ENCODE results near the gene BMF.
"Not testable (repeated sequence)": the region's sequence is repeated elsewhere in the genome, so short reads cannot be mapped to it uniquely, and the experiment has no call there.

The BMF gene

GRCh38 chr15:40108855-40109735, at the start of gene BMF:
Gene BMF, minus strand, starts transcription at chr15:40108879. Its CDS starts 2,793 bp downstream, at chr15:40106086.
- Histone ChIP-seq H3K9me3 (ENCODE audit: control insufficient read depth in 5 of 5, low read length in 5 of 5) (no peaks in the 10 kb centered on the region), H3K9ac (ENCODE audit: low read length in 5 of 5) (peak within 1 kb of the TSS; percentile 26 to 79 (median 60)), H3K4me1 (ENCODE audit: control insufficient read depth in 5 of 5, insufficient read depth in 5 of 5, low read length in 5 of 5) (peaks cover 20 to 54% (median 51%) of the 10 kb centered on the region in 5 donors), H3K36me3 (ENCODE audit: control insufficient read depth in 5 of 5, insufficient read depth in 5 of 5, low read length in 5 of 5) (no peaks in the 10 kb centered on the region), H3K27ac (ENCODE audit: low read depth, low read length) (no peak within 1 kb of the TSS), H3K27me3 (ENCODE audit: control insufficient read depth in 5 of 5, insufficient read depth in 4 of 5, low read length in 5 of 5) (peaks cover 0 to 6% (median 4%) of the 10 kb centered on the region in 5 donors), H3K4me3 (ENCODE audit: low read depth in 1 of 5, low read length in 5 of 5) (peak within 1 kb of the TSS; percentile 76 to 87 (median 81))

DNA sequence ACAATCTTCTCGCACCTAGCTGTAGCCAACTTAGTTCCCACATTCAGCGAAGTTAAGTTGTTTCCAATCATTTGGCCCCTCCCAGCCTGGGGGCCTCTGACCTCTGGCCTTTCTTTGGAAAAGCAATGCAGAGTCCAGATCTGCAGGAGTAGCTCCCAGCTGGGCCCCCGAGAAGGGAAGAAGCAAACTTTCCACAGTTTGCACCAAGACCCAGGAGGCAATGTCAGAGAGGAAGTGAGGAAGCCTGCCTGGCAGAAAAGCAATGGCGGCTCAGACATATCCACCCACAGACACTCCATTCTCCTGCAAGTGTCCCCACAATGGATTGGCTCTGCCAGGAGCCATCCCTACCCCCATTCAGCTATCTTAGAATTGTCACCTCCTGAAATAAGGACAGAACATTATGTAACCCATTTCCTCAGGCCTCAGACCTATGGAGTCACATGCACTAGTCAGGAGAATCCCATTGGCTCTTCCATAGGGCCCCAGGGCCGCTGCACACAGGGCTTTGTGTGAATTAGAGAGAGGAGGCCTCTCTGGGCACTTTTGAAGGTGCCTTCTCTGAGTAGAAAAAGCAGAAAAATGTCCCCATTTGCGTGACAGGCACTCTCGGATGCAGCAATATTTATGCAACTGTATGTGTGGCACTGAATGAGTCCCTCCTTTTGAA, 49.2 kb upstream of the BMF start:
- Histone ChIP-seq H3K4me1 (ENCODE audit: control insufficient read depth in 5 of 5, insufficient read depth in 5 of 5, low read length in 5 of 5) (peaks cover 0 to 13% (median 11%) of the 10 kb centered on the region in 5 donors), H3K4me3 (ENCODE audit: low read depth in 1 of 5, low read length in 5 of 5) (no peak overlapping the region), H3K36me3 (ENCODE audit: control insufficient read depth in 5 of 5, insufficient read depth in 5 of 5, low read length in 5 of 5) (no peaks in the 10 kb centered on the region), H3K27ac (ENCODE audit: low read depth, low read length) (no peak overlapping the region), H3K9ac (ENCODE audit: low read length in 5 of 5) (no peak overlapping the region), H3K27me3 (ENCODE audit: control insufficient read depth in 5 of 5, insufficient read depth in 4 of 5, low read length in 5 of 5) (no peaks in the 10 kb centered on the region), H3K9me3 (ENCODE audit: control insufficient read depth in 5 of 5, low read length in 5 of 5) (no peaks in the 10 kb centered on the region)

GRCh38 chr15:40155270-40155910, 46.7 kb upstream of the BMF start:
- Histone ChIP-seq H3K9ac (ENCODE audit: low read length in 5 of 5) (no peak overlapping the region), H3K27me3 (ENCODE audit: control insufficient read depth in 5 of 5, insufficient read depth in 4 of 5, low read length in 5 of 5) (no peaks in the 10 kb centered on the region), H3K9me3 (ENCODE audit: control insufficient read depth in 5 of 5, low read length in 5 of 5) (no peaks in the 10 kb centered on the region), H3K4me1 (ENCODE audit: control insufficient read depth in 5 of 5, insufficient read depth in 5 of 5, low read length in 5 of 5) (peaks cover 0 to 2% (median 1%) of the 10 kb centered on the region in 5 donors), H3K27ac (ENCODE audit: low read depth, low read length) (no peak overlapping the region), H3K4me3 (ENCODE audit: low read depth in 1 of 5, low read length in 5 of 5) (no peak overlapping the region), H3K36me3 (ENCODE audit: control insufficient read depth in 5 of 5, insufficient read depth in 5 of 5, low read length in 5 of 5) (no peaks in the 10 kb centered on the region)

GRCh38 chr15:40154821-40155220, 46.1 kb upstream of the BMF start:
- not testable (repeated sequence) for H3K27ac ChIP-seq (ENCODE audit: low read depth, low read length); H3K4me3 ChIP-seq (ENCODE audit: low read depth in 1 of 5, low read length in 5 of 5); H3K27me3 ChIP-seq (ENCODE audit: control insufficient read depth in 5 of 5, insufficient read depth in 4 of 5, low read length in 5 of 5); H3K36me3 ChIP-seq (ENCODE audit: control insufficient read depth in 5 of 5, insufficient read depth in 5 of 5, low read length in 5 of 5); H3K4me1 ChIP-seq (ENCODE audit: control insufficient read depth in 5 of 5, insufficient read depth in 5 of 5, low read length in 5 of 5); H3K9ac ChIP-seq (ENCODE audit: low read length in 5 of 5); H3K9me3 ChIP-seq (ENCODE audit: control insufficient read depth in 5 of 5, low read length in 5 of 5)

GRCh38 chr15:40151991-40152390, 43.3 kb upstream of the BMF start:
- H3K27ac ChIP-seq (ENCODE audit: low read depth, low read length): no peak overlapping the region
- no peaks in the 10 kb centered on the region for H3K4me1 ChIP-seq (ENCODE audit: control insufficient read depth in 5 of 5, insufficient read depth in 5 of 5, low read length in 5 of 5)
- H3K9me3 ChIP-seq (ENCODE audit: control insufficient read depth in 5 of 5, low read length in 5 of 5): no peaks in the 10 kb centered on the region
- H3K36me3 ChIP-seq (ENCODE audit: control insufficient read depth in 5 of 5, insufficient read depth in 5 of 5, low read length in 5 of 5): no peaks in the 10 kb centered on the region
- no peak overlapping the region for H3K4me3 ChIP-seq (ENCODE audit: low read depth in 1 of 5, low read length in 5 of 5)
- no peak overlapping the region for H3K9ac ChIP-seq (ENCODE audit: low read length in 5 of 5)
- H3K27me3 ChIP-seq (ENCODE audit: control insufficient read depth in 5 of 5, insufficient read depth in 4 of 5, low read length in 5 of 5): peaks cover 0 to 3% (median 0%) of the 10 kb centered on the region in 5 donors

GRCh38 chr15:40151499-40151898, 42.8 kb upstream of the BMF start:
- Histone ChIP-seq H3K4me1 (ENCODE audit: control insufficient read depth in 5 of 5, insufficient read depth in 5 of 5, low read length in 5 of 5) (no peaks in the 10 kb centered on the region), H3K27ac (ENCODE audit: low read depth, low read length) (no peak overlapping the region), H3K9ac (ENCODE audit: low read length in 5 of 5) (no peak overlapping the region), H3K36me3 (ENCODE audit: control insufficient read depth in 5 of 5, insufficient read depth in 5 of 5, low read length in 5 of 5) (no peaks in the 10 kb centered on the region), H3K27me3 (ENCODE audit: control insufficient read depth in 5 of 5, insufficient read depth in 4 of 5, low read length in 5 of 5) (peaks cover 0 to 3% (median 0%) of the 10 kb centered on the region in 5 donors), H3K9me3 (ENCODE audit: control insufficient read depth in 5 of 5, low read length in 5 of 5) (no peaks in the 10 kb centered on the region), H3K4me3 (ENCODE audit: low read depth in 1 of 5, low read length in 5 of 5) (no peak overlapping the region)

- Histone ChIP-seq H3K36me3 (ENCODE audit: control insufficient read depth in 5 of 5, insufficient read depth in 5 of 5, low read length in 5 of 5) (no peaks in the 10 kb centered on the region), H3K27ac (ENCODE audit: low read depth, low read length) (no peak overlapping the region), H3K9me3 (ENCODE audit: control insufficient read depth in 5 of 5, low read length in 5 of 5) (no peaks in the 10 kb centered on the region), H3K4me1 (ENCODE audit: control insufficient read depth in 5 of 5, insufficient read depth in 5 of 5, low read length in 5 of 5) (no peaks in the 10 kb centered on the region), H3K4me3 (ENCODE audit: low read depth in 1 of 5, low read length in 5 of 5) (no peak overlapping the region), H3K9ac (ENCODE audit: low read length in 5 of 5) (no peak overlapping the region), H3K27me3 (ENCODE audit: control insufficient read depth in 5 of 5, insufficient read depth in 4 of 5, low read length in 5 of 5) (peaks cover 0 to 3% (median 0%) of the 10 kb centered on the region in 5 donors)
These were observed 41.7 kb upstream of the BMF start for GRCh38 chr15:40150163-40150925.

DNA sequence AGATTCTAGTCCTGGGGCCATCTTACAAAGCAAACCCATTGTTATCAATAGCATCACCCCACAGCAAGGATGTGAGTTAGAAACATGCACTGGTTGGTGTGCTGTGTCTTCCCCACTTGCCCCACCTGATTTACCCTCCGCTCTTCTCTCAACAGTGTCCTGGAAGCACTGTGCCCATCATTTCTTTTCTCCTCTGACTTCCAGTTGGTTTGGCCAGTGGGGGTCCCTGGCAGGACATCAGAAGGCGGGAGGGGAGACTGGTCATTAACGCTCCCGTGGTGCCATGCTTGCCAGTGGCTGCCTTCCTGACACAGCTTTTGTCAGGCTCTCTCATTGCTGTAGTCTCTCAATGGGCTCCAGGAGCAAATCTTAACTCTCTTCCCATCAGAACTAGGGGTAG, 40.7 kb upstream of the BMF start:
- Histone ChIP-seq H3K9ac (ENCODE audit: low read length in 5 of 5) (no peak overlapping the region), H3K27me3 (ENCODE audit: control insufficient read depth in 5 of 5, insufficient read depth in 4 of 5, low read length in 5 of 5) (peaks cover 0 to 3% (median 0%) of the 10 kb centered on the region in 5 donors), H3K9me3 (ENCODE audit: control insufficient read depth in 5 of 5, low read length in 5 of 5) (no peaks in the 10 kb centered on the region), H3K27ac (ENCODE audit: low read depth, low read length) (no peak overlapping the region), H3K4me1 (ENCODE audit: control insufficient read depth in 5 of 5, insufficient read depth in 5 of 5, low read length in 5 of 5) (no peaks in the 10 kb centered on the region), H3K4me3 (ENCODE audit: low read depth in 1 of 5, low read length in 5 of 5) (no peak overlapping the region), H3K36me3 (ENCODE audit: control insufficient read depth in 5 of 5, insufficient read depth in 5 of 5, low read length in 5 of 5) (no peaks in the 10 kb centered on the region)

DNA sequence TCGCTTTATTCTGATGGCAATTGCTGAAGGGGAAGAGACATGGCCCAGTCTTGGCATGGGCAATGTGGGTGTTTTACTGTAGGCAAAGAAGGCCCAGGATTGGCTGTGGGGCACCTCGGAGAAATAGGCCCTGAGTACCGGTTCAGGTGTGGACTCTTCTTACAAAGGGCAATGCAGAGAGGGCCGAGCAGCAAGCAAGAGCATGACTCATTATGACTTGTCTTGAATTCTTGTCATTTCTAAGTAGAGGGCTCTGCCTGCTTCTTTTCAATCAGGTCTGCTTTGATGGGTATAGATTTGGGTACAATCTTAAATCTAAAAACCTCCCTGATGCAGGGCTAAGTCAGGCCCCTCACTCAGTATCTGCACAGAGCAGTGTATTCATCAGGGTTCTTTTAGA, 37.4 kb upstream of the BMF start:
- no peaks in the 10 kb centered on the region for H3K36me3 ChIP-seq (ENCODE audit: control insufficient read depth in 5 of 5, insufficient read depth in 5 of 5, low read length in 5 of 5)
- H3K9me3 ChIP-seq (ENCODE audit: control insufficient read depth in 5 of 5, low read length in 5 of 5): no peaks in the 10 kb centered on the region
- H3K4me3 ChIP-seq (ENCODE audit: low read depth in 1 of 5, low read length in 5 of 5): no peak overlapping the region
- no peak overlapping the region for H3K9ac ChIP-seq (ENCODE audit: low read length in 5 of 5)
- no peaks in the 10 kb centered on the region for H3K4me1 ChIP-seq (ENCODE audit: control insufficient read depth in 5 of 5, insufficient read depth in 5 of 5, low read length in 5 of 5)
- H3K27ac ChIP-seq (ENCODE audit: low read depth, low read length): no peak overlapping the region
- H3K27me3 ChIP-seq (ENCODE audit: control insufficient read depth in 5 of 5, insufficient read depth in 4 of 5, low read length in 5 of 5): peaks cover 0 to 3% (median 0%) of the 10 kb centered on the region in 5 donors
